CD4-positive, alpha-beta T cell treated with Interleukin-12 subunit alpha and Interleukin-12 subunit beta, for 1 hour (primary cell): Measurements from ENCODE around the gene CPNE2.
"Not testable (repeated sequence)": the region's sequence is repeated elsewhere in the genome, so short reads cannot be mapped to it uniquely, and the experiment has no call there.

ENCODE experiments used
- DNase-seq: peaks from one replicate; pipeline ENCODE4 v3.0.0-alpha.2; 2020

Gene CPNE2

DNA sequence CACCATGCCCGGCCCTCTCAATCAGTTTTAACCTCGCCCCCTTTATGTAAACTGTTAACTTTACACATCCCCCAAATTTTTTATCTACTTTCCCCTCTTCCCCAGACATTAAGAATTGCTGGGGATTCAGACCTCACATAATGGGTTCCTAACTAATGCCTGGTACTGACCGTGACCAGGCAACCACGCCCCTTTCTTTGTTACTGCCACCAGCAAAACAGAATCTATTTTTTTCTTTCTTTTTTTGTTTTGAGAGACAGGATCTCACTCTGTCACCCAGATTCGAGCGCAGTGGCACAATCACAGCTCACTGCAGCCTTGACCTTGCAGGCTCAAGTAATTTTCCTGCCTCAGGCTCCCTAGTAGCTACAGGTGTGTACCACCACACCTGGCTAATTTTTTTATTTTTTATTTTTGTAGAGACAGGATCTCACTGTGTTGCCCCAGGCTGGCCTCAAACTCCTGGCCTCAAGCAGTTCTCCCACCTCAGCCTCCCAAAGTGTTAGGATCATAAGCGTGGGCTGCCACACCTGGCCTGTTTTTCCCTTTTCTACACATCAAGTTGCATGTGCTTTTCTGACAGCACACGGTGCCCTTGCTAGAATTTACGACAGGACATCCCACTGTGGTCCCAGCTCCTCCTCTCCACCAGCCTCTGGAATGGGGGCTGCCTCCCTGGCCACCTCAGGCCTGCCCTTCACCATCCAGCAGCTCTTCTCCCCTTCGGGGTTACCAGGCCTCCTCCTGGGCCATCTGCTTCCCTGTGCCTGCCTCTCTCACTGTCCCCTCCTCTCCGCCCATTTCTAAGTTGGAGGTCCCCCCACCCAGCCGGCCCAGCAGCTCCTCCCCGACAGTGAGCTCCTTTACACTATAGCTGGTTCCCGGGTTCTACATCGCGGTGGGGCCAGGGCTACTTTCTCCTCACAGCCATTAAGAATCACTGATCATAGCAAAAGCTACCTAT is 10.8 kb downstream of the CPNE2 start:
- DNase-seq, result no peak

DNA sequence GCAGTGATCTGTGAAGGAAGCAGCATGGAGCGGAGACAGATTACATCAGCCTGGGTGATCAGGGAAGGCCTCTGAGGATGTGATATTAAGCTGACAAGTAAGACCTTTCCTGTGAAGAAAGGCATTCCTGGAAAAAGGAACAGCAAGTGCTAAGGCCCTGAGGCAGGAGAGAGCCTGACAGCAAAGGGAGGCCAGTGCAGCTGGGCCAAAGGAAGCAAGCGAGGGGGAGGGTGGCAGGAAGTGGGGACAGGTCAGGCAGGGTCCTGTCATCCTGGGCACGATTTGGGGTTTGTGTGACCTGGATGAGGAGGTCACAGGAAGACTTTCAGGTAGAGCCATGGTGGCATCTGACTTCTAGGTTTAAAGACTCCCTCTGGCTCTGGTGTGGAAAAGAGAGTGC is 12.3 kb downstream of the CPNE2 start:
- no peak for DNase-seq

DNA sequence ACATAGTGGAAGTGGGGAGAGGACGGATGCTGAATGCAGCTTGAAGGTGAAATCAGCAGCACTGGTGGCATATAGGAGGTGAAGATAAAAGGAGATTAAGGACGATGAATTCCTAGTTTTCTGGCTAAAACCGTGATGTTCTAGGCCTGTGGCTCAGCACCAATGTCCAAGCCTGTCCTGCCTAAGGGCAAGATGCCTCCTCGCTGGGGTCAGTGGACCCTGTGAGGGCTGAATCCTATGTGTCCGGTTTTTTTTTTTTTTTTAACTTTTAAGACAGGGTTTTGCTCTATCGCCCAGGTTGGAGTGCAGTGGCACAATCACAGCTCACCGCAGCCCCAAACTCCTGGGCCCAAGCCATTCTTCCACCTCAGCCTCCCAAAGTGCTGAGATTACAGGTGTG is 12.8 kb downstream of the CPNE2 start:
- DNase-seq, result no peak

DNA sequence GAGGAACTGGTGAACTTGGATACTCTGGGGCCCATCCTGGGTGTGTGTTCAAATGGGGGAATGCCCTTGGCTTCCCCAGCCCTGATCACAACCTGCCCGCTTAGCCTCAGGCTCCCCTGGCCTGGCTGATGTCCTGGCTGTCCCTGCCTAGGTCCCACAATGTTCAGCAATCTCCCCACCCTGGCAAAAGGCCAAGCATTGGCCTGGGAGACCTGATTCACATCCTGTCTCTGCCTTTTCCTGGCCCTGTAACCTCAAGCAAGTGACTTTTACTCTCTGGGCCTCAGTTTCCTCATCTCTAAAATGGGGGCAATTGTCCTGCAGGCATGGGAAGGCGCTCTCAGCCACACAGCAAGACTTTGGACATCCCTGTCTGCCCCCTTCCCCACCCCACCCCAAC is 14.4 kb downstream of the CPNE2 start:
- DNase-seq, result no peak

DNA sequence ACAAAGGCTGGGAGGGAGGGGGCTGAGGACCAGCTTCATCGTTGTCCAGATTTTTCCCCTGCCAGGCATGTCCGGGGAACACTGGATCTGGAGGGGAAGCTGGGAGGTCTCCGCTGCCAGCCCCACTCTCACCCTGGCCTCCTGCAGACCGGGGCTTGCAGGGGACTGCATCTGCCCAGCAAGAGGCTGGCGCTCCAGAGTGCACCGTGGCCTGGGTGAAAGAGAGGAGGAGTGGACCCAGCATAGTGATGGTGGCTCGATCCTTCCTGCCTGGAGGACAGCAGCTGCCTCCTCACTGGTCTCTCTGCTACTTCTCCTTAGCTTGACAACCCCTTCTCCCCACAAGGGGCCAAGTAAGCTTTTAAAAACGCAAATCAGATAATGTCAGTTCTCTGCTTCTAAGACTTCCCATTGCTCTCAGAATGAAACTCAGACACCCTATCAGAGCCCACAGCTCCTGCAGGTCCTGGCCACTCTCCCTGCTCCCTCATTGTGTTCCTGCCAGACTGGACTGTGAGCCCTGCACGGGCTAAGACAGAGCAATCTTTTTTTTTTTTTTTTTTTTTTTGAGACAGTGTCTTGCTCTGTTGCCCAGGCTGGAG is 15.0 kb downstream of the CPNE2 start:
- DNase-seq, result no peak

DNA sequence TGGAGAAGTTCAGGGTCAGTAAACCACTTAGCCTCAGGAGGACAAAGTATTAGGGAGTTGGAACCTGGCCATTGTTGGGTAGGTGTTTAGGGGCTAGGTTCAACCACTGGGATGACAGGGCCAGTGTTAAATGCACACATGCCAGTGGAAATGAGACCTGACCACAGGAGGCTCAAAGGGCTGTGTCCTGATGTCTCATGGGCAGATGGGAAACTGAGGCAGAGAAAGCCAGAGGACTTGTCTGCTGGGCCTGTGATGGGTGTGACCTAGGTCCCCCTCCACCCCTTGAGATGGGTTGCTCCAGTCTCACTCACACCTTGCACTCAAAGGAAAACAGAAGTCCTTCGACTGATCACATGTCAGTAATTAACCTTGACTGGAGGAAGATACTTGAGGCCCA is 16.0 kb downstream of the CPNE2 start:
- DNase-seq, result no peak

DNA sequence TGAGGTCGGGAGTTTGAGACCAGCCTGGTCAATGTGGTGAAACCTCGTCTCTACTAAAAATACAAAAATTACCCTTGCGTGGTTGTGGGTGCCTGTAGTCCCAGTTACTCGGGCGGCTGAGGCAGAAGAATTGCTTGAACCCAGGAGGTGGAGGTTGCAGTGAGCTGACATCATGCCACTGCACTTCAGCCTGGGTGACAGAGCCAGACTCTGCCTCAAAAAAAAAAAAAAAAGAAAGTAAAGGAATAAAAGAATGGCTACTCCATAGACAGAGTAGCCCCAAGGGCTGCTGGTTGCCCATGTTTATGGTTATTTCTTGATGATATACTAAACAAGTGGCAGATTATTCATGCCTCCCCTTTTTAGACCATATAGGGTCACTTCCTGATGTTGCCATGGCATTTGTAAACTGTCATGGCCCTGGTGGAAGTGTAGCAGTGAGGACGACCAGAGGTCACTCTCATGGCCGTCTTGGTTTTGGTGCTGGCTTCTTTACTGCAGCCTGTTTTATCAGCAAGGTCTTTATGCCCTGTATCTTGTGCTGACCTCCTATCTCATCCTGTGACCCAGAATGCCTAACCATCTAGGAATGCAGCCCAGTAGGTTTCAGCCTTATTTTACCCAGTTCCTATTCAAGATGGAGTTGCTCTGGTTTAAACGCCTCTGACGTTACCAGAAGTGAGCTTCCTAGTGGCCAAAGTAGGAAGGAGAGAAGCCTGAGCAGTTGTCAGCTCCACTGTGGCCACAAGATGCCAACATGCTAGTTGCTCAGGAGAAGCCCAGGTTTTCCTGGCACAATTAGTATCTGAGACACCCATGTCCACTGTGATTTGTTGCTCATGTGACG is 17.1 kb downstream of the CPNE2 start:
- DNase-seq, result not testable (repeated sequence)

DNA sequence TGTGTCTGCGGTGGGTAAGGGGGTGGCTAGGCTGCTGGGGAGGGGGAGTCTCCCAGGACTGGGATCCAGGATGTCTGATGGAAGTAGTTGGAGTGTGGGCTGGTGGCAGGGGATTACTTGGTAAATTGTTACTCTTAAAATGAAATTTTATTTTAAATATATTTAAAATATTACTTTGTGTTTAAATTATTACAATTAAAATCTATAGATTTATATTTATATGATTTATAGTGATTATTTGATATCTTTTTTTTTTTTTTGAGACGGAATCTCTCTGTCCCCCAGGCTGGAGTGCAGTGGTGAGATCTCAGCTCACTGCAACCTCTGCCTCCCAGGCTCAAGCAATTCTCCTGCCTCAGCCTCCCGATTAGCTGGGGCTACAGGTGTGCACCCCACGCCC is 18.6 kb downstream of the CPNE2 start:
- no peak for DNase-seq

DNA sequence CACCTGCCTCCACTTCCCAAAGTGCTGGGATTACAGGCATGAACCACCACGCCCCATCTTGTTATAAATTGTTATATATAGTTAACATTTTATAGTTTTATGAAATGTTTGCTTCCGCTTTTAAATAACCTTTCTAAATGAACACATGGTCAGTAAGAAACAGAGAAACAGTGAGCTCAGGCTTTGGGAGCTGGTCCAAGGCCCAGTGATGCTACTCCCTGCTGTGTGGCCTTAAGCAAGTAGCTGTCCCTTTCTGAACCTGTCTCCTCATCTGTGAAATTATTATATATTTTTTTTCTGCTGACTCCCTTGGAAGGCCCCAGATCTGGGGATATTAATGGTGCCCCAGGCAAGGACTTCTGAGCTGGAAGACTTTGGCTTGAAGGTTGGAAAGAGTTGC is 19.0 kb downstream of the CPNE2 start:
- DNase-seq, result no peak

DNA sequence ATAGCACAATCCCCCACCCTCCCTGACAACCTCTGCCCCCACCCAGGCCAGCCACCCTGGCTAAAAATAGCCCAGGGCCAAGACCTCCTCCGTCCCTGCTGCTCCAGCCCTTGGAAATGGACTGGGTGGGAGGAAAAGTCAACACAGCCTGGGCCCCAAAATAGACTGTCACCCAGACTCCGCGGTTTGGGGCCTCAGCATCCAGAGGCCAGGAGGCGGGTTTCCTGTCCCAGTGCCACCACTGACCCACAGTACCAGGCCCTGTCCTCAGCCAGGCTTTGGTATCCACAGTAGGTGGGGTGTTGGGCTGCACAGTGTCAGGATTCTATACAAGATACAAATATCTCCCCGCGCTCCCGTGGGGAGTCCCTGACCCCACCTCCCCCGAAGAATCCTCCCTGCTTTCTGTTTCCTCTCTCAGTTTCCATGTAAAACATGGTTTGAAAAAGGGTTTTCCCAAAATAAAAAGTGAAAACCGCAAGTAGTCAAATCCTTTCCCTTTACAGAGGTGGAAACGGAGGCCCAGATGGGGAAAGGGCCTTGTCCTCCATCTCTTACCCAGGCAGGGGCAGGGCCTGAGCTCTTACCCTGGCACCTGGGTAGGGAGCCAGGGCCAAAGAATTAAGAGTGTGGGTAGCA is 20.1 kb downstream of the CPNE2 start:
- DNase-seq, result no peak

DNA sequence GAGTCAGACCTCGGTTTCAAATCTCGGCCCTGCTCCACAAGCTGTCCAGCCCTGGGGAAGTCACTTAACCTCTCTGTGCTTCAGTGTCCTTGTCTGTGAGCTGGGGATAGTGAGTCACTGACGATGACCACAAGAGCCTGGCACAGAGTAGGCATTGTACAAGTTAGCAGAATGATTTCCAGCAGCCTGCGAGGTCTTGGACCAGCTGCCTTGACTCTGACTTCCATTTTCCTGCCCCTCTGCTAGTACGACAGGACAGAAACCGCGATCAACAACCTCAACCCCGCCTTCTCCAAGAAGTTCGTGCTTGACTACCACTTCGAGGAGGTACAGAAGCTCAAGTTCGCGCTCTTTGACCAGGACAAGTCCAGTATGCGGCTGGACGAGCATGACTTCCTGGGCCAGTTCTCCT is 20.7 kb downstream of the CPNE2 start:
- DNase-seq, result no peak

DNA sequence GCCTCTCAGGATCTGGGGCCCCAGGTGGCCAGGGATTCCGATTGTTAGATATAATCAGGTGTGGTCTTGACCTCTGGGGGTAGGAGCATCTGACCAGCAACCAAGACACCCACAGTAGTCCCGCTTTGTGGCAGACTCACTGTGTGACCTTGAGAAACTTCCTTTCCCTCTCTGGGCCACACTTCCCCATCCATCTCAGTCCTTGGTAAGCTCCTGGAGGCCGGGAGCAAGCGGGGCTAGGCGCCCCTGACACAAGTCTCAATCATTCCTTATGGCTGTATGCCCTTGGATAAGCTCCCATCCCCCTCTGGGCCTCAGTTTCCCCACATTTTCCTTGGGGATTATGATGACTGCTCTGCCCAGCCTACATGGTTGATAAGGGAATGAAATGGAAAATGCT is 21.3 kb downstream of the CPNE2 start:
- DNase-seq, result no peak

DNA sequence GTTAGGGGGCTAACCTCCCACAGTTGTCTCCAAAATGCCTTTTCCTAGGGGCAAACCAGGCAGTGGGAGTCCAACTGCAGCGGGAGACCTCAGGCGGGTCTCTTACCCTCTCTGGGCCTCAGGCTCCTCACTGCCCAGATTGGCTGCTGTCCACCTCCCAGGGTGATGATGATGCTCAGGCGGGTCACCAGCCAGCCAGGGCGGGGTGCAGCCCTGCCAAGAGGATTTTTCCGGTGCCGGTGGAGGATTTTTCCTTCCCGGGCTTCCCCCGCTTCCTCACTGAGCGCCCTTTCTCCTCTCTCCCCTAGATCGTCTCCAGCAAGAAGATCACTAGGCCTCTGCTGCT is 22.8 kb downstream of the CPNE2 start:
- DNase-seq, result no peak

DNA sequence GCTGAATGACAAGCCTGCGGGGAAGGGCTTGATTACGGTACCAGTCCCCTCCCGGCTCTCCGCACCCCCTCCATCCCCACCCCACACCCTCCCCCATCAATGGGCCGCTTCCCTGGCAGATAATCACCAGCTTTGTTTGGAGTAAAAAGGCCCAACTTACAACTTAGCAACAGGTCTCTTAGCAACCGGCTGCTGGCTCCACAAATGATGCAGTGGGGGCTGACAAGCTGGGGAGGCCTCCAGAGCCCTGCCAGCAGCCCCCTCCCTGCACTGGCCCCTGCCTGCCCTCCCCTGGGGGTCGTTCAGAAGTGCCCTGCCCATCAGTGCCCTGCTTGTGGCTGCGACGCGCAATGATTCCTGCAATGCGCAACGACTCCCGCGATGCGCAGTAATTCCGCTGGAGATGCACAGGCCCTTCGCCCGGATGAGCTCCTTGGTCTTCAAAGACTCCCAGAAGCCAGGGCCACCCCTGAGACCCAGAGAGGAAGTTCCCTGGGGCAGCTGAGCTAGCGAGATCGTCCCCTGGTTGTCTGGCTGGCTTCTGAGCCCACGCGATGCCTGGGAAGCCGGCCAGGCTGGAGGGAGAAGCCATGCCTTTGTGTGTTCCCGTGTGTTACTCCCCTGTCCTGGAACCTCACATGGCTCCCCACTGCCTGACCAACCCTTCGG is 23.3 kb downstream of the CPNE2 start:
- DNase-seq, result no peak

DNA sequence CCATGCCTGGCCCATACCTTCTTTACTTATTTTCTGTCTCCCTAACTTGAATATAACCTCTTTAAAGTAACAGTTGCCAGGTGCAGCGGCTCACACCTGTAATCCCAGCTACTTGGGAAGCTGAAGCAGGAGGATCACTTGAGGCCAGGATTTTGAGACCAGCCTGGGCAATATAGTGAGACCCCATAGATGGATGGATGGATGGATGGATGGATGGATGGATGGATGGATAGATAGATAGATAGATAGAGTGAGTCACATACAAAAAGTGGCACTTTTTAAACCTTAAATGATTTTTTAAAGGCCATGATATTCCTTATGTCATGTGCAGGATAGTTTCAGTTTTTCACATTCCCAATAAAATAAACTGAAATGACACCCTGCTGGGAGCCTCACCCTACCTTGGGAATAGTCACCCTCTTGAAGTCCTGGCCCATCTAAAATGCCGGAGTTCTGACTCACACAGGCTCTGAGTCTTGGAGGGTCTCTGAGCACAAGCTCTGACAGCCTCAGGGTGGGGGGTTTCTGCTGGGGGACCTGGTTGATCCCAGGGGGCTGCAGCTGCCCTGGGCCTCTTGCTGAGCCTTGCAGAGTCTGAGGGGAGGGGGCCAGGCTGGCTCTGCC is 26.2 kb downstream of the CPNE2 start:
- no peak for DNase-seq

DNA sequence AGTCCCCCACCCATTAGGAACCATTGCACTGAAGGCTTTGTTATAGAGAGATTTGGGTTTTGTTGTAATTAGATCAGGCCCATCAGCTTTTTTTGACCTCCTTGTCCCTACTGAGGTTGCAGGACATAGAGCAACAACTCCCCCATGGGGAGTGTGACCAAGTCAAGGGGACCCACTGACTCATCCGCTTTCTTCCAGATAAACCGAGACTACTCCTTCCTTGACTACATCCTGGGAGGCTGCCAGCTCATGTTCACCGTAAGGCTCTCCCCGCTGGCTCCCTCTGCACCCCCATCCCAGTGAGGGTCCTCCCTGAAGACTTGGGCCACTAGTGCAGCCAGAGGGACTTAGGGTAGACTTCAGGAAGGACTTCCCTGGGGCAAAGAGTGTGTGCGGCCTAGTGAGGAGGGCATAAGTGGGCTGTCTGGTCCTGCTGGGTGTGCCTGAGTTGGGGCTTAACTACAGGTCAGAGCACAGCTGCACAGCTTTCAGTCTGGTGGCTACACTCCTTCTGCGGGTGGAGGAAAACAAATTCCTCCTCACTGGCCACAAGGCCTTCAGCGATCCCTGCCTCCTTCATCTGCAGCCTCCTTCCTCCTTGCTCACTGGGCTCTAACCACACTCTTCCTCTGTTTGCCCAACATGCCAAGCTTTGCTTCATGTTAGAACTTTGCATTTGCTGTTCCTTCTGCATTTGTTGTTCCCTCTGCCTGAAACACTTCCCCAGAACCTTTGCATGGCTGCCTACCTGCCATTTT is 31.0 kb downstream of the CPNE2 start:
- DNase-seq, result no peak

DNA sequence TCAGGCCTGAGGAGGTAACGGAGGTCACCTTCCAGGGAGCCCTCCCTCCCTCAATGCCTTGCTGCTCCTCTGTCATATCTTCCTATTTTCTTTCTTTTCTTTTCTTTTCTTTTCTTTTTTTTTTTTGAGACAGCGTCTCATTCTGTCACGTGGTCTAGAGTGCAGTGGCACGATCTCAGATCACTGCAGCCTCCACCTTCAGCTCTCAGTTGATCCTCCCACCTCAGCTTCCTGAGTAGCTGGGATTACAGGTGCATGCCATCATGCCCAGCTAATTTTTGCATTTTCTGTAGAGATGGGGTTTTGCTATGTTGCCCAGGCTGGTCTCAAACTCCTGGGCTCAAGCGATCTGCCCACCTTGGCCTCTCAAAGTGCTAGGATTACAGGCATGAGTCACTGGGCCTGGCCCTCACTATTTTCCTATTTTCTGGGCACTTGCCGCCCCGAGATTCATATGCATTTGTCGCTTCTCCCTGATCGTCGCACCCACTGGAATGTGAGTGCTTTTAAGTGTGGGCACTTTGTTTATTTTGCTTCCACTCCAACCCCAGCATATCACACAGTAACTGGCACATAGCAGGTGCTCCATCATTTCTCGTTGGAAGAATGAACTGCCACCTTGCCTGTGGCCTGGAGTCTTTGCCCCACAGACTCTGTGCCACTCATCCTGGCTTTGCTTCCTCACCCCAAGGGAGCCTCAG is 31.7 kb downstream of the CPNE2 start:
- no peak for DNase-seq

DNA sequence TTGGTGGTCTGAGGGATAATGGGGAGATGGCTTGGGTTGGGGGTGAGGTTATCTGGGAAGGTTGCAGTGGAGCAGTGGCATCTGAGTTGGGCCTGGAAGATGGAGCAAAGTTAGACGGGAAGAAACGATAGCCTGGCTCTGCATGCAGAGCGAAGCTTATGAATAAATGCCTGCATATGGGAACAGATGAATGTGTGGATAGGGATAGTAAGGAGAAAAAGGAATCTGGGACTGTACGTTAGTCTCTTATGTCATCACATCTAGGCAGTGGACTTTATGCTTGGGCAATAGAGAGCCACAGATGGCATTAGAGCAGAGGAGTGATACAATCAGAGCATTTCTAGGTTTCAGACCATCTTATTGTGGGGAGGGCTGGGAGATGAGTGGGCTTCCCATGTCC is 33.0 kb downstream of the CPNE2 start:
- no peak for DNase-seq

DNA sequence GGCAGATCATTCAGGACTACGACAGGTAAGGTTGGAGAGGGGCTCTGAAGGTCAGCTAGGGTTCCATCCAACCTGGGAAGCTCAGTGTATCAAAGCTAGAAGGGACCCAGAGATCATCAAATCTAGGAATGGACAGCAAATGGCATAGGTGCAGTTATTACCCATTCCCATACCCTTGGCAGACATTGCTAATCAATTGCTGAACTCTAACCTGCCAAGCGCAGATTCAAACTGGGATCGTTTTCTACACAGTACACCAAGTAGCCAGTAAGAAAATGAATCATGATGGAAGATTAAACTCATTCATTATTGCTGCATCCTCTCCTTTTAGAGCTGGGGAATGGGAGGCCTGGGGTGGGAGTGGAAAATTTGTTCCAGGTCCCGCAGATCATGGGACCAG is 33.6 kb downstream of the CPNE2 start:
- DNase-seq, result no peak

DNA sequence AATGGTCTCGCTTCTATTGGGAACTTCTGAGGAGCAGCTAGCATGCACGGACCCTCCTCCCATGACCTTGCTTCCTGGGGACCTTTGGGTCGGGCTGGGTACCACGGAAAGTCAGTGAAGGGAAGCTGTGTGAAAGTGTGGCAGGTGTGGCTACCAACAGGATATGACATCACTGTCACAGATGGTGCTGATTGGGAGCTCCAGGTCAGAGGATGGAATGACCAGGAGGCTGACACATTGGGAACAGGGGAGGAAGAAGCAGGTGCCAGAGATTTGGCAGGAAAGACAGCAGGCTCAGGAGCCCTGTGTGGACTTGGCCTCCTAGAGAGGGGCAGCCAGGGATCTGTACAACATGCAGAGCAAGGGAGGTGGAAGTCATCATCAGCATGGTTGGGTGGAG is 34.0 kb downstream of the CPNE2 start:
- no peak for DNase-seq
